ENCODE data around the gene C2orf72. TPM values are rescaled to one million over a fixed set of nuclear protein-coding genes. Genes with fewer than 3 reads are reported as not detected.
A peak's percentile ranks its signal among the peaks of the same experiment; 100 is the strongest.

The C2orf72 gene
- total and polyA plus RNA-seq, 2 of the 13 experiments (the other 11 are each of a cell fraction or from before 2014, with no cell fraction given), result 147 to 203 TPM

GRCh38 chr2:231050018-231050901, 12.9 kb downstream of the C2orf72 start (continued):
- TF ChIP-seq THAP8 (CRISPR knock-in tag; IDR thresholded peaks at IDR 0.05; ENCODE audit: borderline replicate concordance), result no peak
- TF ChIP-seq HOXA5 (CRISPR knock-in tag; IDR thresholded peaks at IDR 0.05), result peak; percentile 98
- TF ChIP-seq ELK4 (CRISPR knock-in tag; IDR thresholded peaks at IDR 0.05; ENCODE audit: borderline replicate concordance), result no peak
- peak; percentile 81; the same call in 1 of the 2 replicates for TF ChIP-seq SNAI1 (CRISPR knock-in tag; IDR thresholded peaks at IDR 0.05; ENCODE audit: borderline replicate concordance)
- TF ChIP-seq RFX5 (IDR thresholded peaks at IDR 0.05; ENCODE audit: low read depth, low read length), result peak; percentile 42; the same call in 1 of the 2 replicates
- TF ChIP-seq MIER2 (CRISPR knock-in tag; IDR thresholded peaks at IDR 0.05), result peak; percentile 89
- no peak for TF ChIP-seq KAT2B (IDR thresholded peaks at IDR 0.05; ENCODE audit: borderline replicate concordance, low read depth, low read length)
- peak; percentile 68 for TF ChIP-seq GMEB1 (CRISPR knock-in tag; IDR thresholded peaks at IDR 0.05; ENCODE audit: borderline replicate concordance)
- TF ChIP-seq ZNF451 (CRISPR knock-in tag; IDR thresholded peaks at IDR 0.05), result peak; percentile 90
- TF ChIP-seq NR2F6 (IDR thresholded peaks at IDR 0.05), result peak; percentile 97
- peak; percentile 99 for TF ChIP-seq NR2F6 (CRISPR knock-in tag; IDR thresholded peaks at IDR 0.05)
- TF ChIP-seq ZNF777 (CRISPR knock-in tag; IDR thresholded peaks at IDR 0.05), result peak; percentile 79
- TF ChIP-seq ZNF563 (CRISPR knock-in tag; IDR thresholded peaks at IDR 0.05), result peak; percentile 86; the same call in 1 of the 2 replicates
- TF ChIP-seq NFE2L2 (IDR thresholded peaks at IDR 0.05; ENCODE audit: low read length), result no peak
- TF ChIP-seq ZNF564 (CRISPR knock-in tag; IDR thresholded peaks at IDR 0.05), result no peak; the same call in none of the 2 replicates
- peak; percentile 87; the same call in 1 of the 2 replicates for TF ChIP-seq E2F2 (CRISPR knock-in tag; IDR thresholded peaks at IDR 0.05; ENCODE audit: borderline replicate concordance)
- TF ChIP-seq ZBTB44 (CRISPR knock-in tag; IDR thresholded peaks at IDR 0.05), result no peak; the same call in 1 of the 2 replicates
- TF ChIP-seq ZNF839 (CRISPR knock-in tag; IDR thresholded peaks at IDR 0.05; ENCODE audit: borderline replicate concordance), result no peak; the same call in 1 of the 2 replicates
- TF ChIP-seq TIGD3 (CRISPR knock-in tag; IDR thresholded peaks at IDR 0.05; ENCODE audit: borderline replicate concordance), result peak; percentile 35; the same call in 1 of the 2 replicates
- TF ChIP-seq ZNF616 (CRISPR knock-in tag; IDR thresholded peaks at IDR 0.05; ENCODE audit: low read depth), result no peak; the same call in 1 of the 2 replicates
- TF ChIP-seq KDM4B (CRISPR knock-in tag; IDR thresholded peaks at IDR 0.05), result peak; percentile 97

Data from HepG2 (cell line).